Calu3 (cell line): ENCODE measurements around the gene DDX20. TPM values are rescaled to one million over a fixed set of nuclear protein-coding genes. Genes with fewer than 3 reads are reported as not detected.

Source experiments
- BruUV-seq: library from RNA; stranded (reverse); fragments of 400-500 nt; replicated peaks from 2 replicates; lab custom pipeline; 2021; lab: Mats Ljungman, UMichigan
- CTCF ChIA-PET: fragments of 300-600 bp; sonication (Branson Sonifier 250); formaldehyde crosslinking; loops from one replicate; lab custom pipeline; 2022; ENCODE audit warnings: antibody characterized with exemption; lab: Charles Lee
- DNase-seq: peaks from one replicate; pipeline ENCODE4 v3.0.0; 2022
- H3K27ac Mint-ChIP-seq: one replicate; pipeline ENCODE4 v1.8.0; 2022; ENCODE audit warnings: mixed read lengths; ENCODE audit not compliant: unreplicated experiment
- H3K27me3 Mint-ChIP-seq: one replicate; pipeline ENCODE4 v1.8.0; 2022; ENCODE audit warnings: mixed read lengths; ENCODE audit not compliant: unreplicated experiment
- H3K36me3 Mint-ChIP-seq: one replicate; pipeline ENCODE4 v1.8.0; 2022; ENCODE audit warnings: mild to moderate bottlenecking, moderate library complexity, mixed read lengths; ENCODE audit not compliant: insufficient read depth, unreplicated experiment
- H3K4me1 Mint-ChIP-seq: one replicate; pipeline ENCODE4 v1.8.0; 2022; ENCODE audit warnings: mild to moderate bottlenecking, low read depth, mixed read lengths; ENCODE audit not compliant: unreplicated experiment
- H3K4me3 Mint-ChIP-seq: one replicate; pipeline ENCODE4 v1.8.0; 2022; ENCODE audit warnings: mild to moderate bottlenecking, low read depth, moderate library complexity, mixed read lengths; ENCODE audit not compliant: unreplicated experiment
- H3K9me3 Mint-ChIP-seq: one replicate; pipeline ENCODE4 v1.8.0; 2022; ENCODE audit warnings: low read depth, mixed read lengths; ENCODE audit not compliant: unreplicated experiment
- CTCF ChIP-seq: fragments of 200-600 bp; IDR thresholded peaks from one replicate; pipeline ENCODE4 v1.8.0; 2022; ENCODE audit warnings: antibody characterized with exemption; ENCODE audit not compliant: unreplicated experiment
- intact Hi-C: fragments of 100-400 bp; cut with micrococcal nuclease; formaldehyde crosslinking; loops from one replicate; pipeline ENCODE4 v1.10.0; 2022; ENCODE audit not compliant: unreplicated experiment
- total RNA-seq: library from RNA; stranded (reverse); gene quantifications from 2 replicates; pipeline ENCODE4 v1.2.3, GENCODE V29; 2022

Gene DDX20
- total RNA-seq, 1 experiment from 2014 or later, result 8.9 TPM

GRCh38 chr1:111802984-111803383 lies 47.3 kb downstream of the DDX20 start:
- BruUV-seq, result no TSS peak
- TF ChIP-seq CTCF, result no peak
- no peaks in the 10 kb centered on the region for H3K9me3 Mint-ChIP-seq
- no peak overlapping the region for H3K27ac Mint-ChIP-seq
- peaks cover 72% of the 10 kb centered on the region for H3K27me3 Mint-ChIP-seq
- no peaks in the 10 kb centered on the region for H3K36me3 Mint-ChIP-seq
- no peaks in the 10 kb centered on the region for H3K4me1 Mint-ChIP-seq
- intact Hi-C loops, result no loop called here
- CTCF ChIA-PET, result no interaction called here
- no peak for DNase-seq
- H3K4me3 Mint-ChIP-seq, result no peak overlapping the region

- CTCF ChIA-PET, result no interaction called here
- TF ChIP-seq CTCF, result no peak
- no TSS peak for BruUV-seq
- intact Hi-C loops, result no loop called here
- H3K36me3 Mint-ChIP-seq, result no peaks in the 10 kb centered on the region
- H3K9me3 Mint-ChIP-seq, result no peaks in the 10 kb centered on the region
- DNase-seq, result no peak
- no peak overlapping the region for H3K27ac Mint-ChIP-seq
- no peaks in the 10 kb centered on the region for H3K4me1 Mint-ChIP-seq
- H3K4me3 Mint-ChIP-seq, result no peak overlapping the region
- peaks cover 81% of the 10 kb centered on the region for H3K27me3 Mint-ChIP-seq
Observed at GRCh38 chr1:111803951-111804350, 48.2 kb downstream of the DDX20 start.

- no peak for DNase-seq
- Mint-ChIP-seq H3K9me3 (no peaks in the 10 kb centered on the region), H3K4me1 (no peaks in the 10 kb centered on the region), H3K27me3 (peaks cover 81% of the 10 kb centered on the region), H3K27ac (no peak overlapping the region), H3K36me3 (no peaks in the 10 kb centered on the region), H3K4me3 (no peak overlapping the region)
- no peak for TF ChIP-seq CTCF
- CTCF ChIA-PET, result no interaction called here
- no TSS peak for BruUV-seq
- intact Hi-C loops, result no loop called here
Observed at GRCh38 chr1:111804776-111805175, 49.1 kb downstream of the DDX20 start.

GRCh38 chr1:111805251-111805650 lies 49.5 kb downstream of the DDX20 start:
- Mint-ChIP-seq H3K4me1 (no peaks in the 10 kb centered on the region), H3K27me3 (peaks cover 81% of the 10 kb centered on the region), H3K27ac (no peak overlapping the region), H3K9me3 (no peaks in the 10 kb centered on the region), H3K36me3 (no peaks in the 10 kb centered on the region), H3K4me3 (no peak overlapping the region)
- BruUV-seq, result no TSS peak
- DNase-seq, result no peak
- intact Hi-C loops, result no loop called here
- TF ChIP-seq CTCF, result no peak
- CTCF ChIA-PET, result no interaction called here
